Stimulated activated CD4-positive, alpha-beta T cell treated with anti-CD3 and anti-CD28 coated beads, TNF-alpha, amount 100 ng/mL, for 1 hour (primary cell): ENCODE data around the gene ASB18.

ENCODE experiments used
- DNase-seq, 3 donors: peaks; one replicate each; pipeline ENCODE4 v3.0.0-alpha.2; 2020; ENCODE audit warnings: low read depth in 3 of 3, low spot score in 1 of 3

The ASB18 gene

DNA sequence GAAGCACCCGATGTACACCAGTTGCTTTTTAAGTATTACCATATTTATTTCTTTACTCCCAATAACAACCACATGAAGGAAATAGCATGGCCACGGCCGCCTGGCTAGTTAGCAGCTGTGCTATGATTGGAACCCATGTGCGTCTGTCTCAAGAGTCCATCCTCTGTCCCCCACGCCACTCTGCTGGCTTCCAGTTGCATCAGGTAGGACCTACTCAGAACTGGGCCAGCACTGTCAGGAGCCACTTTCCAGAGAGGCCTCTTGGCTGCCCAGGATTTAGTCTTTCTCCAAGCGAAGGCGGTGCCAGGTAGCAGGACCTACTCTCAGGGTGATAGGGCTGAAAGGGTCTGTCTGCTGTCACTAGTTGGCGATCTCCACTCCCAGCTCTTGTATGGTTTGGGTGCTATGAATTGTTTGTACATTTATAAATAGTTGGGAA, 22.1 kb downstream of the ASB18 start:
- DNase-seq, result no peak

DNA sequence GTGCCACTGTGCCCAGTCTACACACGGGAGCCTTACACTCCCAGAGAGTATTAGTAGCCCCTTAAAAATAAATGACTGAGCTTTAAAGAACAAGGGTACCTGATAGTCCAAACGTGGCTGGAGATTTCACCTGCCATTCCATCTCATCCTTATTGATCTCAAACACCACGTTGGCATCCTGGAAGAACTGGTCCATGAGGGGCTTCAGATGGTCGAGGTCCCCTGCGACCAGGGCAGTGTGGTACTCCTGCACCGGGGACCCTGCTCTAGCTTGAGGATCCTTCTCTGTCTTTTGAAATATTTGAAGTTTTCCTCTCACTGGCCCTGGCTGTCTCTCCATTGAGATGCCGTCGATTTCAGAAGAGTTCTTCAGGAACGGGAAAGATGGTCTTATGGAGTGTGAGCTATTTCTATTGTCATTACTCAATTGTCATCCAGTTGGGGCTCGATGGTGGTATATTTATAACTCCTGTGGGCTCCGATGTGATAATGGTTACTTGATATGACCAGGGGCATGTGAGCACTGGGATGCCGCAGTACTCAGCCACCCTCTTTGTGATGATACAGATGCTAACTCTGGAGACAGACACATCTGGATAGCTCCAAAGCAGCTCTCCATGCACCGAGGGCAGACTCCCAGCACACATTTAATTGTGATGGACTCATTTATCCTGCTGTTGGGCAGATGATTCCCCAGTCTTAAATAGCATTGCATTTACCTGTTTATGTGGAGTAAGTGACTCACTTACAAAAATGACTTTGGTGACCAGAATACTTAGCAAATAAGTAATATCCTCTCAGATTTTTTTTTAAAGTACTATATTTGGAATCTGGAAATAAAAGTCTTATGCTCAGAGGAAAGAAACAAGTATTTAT, 22.8 kb downstream of the ASB18 start:
- DNase-seq, result no peak

DNA sequence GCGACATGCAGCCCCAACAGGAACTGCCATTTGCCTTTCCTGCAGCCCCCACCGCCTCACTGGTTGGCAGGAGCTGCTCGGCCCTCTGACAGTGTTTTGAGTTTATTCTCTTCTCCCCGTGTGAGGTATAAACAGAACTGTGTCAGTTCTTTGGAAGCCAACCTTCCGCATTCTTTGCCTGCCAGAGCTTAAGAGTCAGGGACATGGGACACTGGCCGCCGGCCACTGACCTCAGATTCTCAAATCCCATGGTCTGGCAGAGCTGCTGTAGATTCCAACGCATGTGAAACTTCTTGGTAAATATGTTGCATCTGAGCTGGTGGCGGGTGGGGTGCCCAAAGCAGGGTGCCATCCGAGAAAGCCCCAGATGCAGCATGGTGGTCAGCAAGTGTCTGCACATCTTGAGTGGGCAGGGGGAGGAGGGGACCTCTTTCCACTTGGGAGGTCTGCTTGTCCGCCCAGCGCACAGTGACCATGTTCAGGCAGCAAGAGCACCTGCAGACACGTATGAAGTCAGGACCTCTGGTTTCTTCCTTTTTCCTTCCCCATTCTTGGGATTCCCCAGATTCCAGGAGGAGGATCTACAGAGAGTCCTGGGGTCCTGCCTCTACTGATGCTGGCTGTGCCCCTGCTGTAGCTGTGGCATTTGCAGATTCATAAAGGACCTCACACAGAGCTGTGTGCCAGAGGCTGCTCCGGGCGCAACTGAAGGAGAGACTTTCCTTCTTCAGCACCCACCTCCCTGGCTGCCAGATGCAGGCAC, 23.8 kb downstream of the ASB18 start:
- no peak for DNase-seq

DNA sequence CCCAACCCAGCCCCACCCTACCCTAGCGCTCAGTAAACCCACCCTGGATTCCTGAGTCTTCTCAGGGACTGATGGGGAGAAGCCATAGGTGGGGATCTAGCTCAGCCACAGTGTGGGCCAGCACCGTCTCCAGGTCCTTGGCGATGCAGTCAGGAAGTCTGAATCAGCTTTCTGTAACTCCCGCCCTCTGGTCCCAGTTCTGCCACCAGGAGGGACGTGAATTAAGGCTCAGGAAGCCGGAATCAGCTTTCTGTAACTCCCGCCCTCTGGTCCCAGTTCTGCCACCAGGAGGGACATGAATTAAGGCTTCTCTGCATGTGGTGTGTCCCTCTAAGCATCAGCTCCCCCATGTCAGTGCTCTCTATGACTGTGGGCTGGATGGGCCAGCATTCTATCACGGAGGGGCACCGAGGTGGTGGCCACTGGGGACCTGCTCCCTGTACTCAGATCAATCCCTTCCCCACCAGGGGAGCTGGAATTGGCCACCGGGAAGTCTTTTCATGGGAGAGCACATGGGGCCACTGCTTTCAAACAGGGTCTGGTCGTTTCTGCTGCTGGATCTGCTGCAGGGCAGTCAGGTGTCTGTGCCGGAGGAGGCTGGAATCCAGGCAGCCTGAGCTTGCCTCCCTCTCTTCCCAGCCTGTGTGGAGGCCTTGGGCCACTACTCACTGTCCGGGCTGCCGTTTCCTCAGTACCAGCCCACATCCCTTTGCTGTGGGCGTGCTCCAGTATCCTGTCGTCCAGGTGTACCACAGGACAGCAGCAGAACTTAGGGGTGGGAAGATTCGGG, 24.7 kb downstream of the ASB18 start:
- no peak for DNase-seq

DNA sequence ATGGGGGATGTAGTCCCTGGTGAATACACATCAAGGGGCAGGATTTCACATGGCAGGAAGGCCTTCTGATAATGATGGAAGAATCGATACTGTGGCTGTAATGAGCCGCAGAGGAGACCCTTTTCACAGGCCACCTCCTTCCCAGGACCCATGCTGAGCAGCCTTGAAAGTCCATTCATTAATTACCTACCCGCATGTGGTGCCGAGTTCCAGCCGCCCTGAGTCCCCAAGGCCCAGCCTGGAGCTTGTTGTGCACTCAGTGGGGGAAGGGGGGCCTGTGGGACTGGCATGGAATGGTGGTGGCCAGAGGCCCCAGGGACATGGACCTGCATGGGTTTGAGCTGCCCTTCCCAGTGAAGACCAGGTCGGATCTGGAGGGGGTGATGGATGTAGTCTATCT, 25.5 kb downstream of the ASB18 start:
- no peak for DNase-seq

DNA sequence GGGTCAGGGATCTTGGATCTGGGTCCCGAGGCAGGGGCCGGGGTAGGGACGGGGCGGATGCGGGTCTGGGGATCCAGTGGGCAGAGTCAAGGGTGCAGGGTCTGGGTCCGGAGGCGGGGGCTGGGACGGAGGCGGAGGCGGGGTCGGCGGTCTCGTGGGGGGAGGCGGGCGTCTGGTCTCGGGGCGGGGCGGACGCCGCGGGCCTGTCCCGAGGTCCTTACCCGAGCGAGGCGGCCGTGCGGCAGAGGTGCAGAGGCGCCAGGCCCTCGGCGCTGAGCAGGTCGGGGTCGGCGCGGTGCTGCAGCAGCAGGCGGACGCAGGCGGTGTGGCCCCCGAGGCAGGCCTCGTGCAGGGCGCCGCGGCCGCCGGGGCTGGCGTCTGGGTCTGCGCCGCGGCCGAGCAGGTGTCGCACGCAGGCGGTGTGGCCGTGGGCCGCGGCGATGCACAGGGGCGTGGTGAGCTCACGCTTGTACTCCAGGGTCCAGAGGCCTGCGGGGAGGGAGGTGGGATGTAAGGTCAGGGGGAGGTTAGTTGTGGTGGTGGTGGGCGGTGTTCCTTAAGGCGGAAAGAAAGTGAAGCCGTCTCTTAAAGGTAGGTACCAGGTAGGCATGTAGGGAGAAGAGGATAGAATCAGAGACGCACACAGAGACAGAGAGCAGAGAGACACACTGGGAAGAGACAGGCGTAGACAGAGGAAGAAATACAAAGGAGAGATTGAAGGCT, 26.6 kb downstream of the ASB18 start:
- DNase-seq, result no peak

DNA sequence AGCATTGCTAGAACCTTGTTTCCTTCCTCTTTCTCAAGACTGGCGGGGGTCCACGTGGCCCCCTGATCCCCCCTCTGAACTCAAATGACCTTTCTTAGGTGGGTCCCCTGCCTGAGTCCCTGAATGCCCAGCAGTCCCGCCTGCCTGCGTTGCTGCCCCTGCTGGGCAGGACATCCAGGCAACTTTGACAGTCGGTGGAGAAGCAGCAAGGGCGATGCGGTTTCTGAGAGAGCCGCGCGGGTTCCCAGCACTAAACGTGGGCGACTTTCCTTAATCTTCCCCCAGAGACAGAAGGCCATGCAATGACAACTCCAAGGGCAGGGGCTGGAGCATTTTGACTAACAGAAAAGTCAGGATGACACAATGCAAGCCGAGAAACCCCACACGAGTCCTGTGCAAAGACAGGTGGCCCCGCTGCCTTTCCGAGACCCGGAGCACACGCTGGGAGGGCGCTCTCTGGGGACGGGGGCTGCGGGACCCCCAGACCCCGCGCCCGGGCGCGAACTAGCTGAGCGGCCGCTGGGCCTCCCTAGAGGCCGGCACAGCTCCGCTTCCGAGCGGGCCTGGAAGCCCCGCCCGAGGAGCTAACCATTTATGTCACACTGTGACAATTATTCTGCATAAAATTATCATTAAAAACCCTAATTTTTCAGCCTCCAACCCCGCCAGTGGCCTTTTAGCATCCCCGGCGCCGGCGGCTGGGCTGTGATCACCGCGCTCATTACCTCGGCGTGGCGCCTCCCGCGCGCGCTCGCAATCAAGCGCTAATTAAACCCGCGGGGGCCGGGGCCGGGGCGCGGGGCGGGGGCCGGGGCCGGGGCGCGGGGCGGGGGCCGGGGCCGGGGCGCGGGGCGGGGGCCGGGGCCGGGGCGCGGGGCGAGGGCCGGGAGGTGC, 27.4 kb downstream of the ASB18 start:
- DNase-seq, result no peak

DNA sequence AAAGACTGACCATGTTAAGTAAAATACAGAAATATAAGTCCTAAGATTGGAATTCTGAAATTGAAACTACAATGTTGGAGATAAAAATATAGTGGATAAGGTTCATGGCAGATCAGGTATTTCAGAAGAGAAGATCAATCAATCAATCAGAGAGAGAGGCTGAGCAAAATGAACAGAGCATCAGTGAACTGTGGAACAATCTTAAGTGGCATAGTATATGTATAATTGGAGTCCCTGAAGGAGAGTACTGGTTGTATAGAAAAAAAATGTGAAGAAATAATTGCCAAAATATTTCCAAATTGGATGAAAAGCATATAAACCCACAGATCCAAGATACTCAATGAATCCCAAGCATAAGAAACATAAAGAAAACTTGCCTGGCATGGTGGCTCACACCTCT, 35.0 kb downstream of the ASB18 start:
- DNase-seq, result no peak

DNA sequence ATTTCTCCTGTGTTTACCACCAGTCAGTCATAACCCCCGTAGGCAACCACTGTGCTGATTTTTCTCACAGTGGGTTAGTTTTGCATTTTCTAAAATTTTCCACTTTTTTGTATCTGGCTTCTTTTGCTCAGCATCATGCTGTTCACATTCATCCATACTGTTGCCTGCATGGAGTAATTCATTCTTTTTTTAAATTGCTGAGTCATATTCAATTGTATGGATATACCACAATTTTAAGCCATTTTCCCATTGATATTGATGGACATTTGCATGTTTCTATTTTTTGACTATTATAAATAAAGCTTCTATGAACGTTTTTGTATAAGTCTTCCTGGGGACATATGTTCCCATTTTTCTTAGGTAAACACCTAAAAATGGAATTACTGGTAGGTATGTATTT, 40.5 kb downstream of the ASB18 start:
- DNase-seq, result no peak

DNA sequence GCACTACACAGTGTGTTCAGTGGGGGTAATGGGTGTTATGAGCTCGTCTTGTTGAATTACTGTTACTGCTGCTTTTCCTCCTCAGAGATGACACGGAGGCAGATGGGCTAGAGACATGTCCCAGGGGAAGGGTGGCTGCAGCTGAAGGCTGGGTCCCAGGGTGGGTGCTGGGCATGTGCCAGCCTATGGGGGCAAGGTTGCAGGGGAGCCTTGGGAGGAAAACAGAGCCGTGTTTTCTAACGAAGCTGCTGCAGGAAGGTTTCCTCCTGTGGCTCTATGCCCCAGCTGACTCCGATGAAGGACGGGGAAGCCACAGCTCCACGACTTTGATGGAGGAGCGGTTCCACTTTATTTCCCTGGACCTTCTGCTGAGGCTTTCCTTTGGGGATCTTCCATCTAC, 42.4 kb downstream of the ASB18 start:
- no peak for DNase-seq

DNA sequence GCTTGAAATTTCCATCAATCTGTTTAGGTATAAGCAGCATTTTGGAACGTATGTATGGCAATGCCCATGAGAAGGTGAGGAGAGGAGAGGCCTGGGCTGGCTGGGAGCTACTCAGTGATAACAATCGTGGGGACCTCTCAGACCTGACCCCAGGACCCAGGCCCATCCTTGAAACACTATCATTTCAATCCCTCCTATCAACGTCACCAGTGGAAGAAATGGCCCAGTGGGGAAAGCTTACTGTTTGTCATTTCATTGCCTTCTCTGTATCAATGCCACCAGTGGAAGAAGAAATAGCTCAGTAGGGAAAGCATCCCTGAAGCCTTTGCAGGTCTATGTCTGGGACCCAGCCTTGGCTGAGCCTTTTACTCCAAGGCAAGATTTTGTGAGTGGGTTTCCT, 44.8 kb downstream of the ASB18 start:
- no peak for DNase-seq

DNA sequence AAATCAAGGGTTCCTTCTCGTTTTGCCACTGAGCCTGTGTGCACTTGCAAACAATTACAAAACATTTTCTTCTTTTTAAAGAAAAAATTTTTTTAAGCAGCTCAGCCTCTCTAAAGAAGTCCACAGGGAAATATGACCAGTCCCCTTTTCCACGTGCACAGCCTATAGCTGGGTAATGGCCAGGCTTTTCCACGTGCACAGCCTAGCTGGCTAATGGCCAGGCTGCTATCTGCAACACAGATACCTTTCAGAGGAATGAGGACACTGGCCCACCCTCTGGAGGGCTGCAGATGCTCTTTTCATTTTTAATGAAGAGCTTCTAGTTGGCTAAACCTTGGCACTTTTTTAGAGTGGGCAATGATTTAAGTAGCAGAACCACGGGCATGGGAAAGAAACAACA, 46.3 kb downstream of the ASB18 start:
- no peak for DNase-seq

DNA sequence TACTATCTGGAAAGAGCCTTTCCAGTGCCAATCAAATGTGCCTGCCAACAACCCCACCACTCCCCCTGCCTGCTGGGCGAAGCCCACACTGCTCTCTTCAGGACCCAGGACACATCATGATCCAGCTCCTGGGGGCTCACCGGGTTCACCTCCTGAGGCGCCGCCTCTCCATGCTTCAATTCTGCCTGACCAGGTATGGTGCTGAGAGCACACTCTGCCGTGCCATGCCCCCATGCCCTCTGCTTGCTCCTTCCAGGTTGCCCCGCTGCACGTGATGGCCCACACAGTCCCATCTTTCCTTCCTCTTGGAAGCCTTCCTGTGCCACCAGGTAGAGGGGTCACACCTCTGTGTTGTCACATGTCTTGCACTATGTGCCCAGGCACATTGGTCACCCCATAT, 47.5 kb downstream of the ASB18 start:
- DNase-seq, result no peak

DNA sequence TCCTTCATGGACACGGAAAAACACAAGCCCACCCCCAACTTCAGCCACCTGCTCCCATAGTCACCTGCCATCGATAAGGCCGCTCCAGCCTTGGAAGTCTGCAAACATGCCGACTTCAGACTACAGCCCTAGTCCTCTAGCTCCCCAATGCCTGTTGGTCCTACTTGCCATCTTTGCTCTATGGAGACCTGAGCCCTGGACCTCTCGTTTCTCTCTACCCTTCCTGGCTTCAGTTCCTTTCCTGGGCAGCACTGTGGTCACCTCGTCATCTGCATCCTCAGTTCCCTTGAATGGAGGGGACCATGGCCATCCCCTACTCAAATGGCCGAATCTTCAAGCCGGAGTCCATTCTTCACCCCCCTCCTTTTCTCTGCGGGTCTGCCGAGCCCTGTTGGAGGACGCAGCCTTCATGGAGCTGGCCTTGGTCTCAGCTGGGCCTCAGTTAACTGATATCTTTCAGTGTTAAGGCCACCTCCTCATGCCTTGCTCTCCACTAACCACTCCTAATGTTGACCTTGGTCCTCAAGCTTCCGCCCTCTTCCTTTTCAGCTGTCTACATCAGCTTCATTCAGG, 48.4 kb downstream of the ASB18 start:
- DNase-seq, result no peak

DNA sequence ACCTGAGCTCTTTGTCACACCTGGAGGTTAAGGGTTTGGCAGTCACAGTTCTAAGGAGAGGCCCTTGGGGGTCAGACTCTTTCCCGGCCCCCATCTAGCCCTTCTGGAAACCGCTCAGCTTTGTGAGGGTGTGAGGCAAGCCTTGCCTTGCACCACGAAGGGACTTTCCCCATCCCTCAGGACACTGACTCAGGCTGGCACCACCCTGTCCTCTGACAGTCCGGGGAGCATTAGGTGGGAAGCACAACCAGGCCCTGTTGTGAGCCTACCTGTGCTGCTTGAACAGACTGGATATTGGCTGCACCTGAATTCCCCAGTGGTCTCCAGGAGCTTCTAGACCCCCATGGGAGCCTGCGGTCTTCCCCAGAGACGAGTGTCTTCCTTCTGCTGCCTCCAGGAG, 49.0 kb downstream of the ASB18 start:
- no peak for DNase-seq

DNA sequence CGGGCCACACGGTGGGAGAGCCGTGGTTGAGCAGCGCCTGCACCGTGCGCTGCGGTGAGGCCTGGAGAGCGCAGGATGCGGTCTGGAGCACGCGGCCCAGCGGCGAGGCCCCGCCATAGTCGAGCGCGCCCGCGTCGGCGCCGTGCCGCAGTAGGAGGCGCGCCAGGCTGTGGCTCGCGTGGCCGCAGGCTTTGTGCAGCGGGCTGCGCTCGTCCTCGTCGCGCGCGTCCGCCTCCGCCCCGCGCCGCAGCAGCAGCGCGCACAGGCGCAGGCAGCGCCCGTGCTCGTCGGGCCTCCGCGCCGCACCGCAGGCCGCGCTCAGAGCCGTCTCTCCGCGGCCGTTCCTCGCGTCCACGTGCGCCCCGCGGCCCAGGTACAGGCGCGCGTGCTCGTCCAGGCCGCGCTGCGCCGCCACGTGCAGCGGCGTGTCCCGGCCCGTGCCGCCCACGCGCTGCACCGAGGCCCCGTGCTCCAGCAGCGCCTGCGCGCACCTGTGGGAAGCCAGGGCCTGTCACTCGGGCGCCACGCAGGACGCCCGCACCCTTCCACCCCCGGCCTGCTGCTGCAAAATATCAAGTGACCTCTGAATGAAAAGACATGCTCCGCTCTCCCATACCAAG, 49.7 kb downstream of the ASB18 start:
- no peak for DNase-seq

DNA sequence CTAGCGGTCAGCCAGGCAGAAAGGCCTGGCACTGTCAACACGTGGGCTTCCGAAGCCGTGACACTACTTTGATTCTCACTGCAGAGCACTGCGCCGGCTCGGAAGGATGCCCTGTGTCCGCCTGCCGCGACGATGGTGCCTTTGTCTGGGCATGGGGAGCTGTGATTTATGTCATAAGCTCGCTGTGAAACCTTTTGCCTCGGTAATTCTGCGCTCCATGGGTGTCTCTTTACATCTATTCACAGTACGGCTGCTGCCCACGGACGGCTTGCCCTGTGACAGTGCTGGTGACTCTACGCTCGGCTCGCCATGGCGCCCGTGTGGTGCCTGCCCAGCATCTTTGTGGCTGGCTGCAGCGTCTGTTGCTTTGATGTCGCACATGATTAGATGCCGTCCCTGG, 52.9 kb downstream of the ASB18 start:
- no peak for DNase-seq

DNA sequence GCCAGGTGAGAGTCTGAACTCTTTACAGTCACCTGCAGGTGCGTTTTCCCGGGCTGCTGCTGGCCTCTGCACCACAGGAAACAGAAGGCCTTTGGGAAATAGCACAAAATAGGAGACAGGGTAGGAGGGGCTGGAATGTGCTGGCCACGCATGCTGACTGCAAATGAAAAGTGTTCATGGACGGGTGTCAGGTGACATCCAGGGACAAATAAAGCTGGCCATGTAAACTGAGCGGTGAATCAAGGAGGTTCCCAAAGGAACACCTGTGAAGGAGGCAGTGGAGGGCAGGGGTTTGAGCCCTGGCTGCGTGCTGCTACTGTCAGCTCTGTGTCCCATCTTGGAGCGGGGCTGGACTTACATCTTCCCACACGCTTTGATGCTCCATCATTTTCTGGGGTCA, 53.7 kb downstream of the ASB18 start:
- DNase-seq, result no peak

DNA sequence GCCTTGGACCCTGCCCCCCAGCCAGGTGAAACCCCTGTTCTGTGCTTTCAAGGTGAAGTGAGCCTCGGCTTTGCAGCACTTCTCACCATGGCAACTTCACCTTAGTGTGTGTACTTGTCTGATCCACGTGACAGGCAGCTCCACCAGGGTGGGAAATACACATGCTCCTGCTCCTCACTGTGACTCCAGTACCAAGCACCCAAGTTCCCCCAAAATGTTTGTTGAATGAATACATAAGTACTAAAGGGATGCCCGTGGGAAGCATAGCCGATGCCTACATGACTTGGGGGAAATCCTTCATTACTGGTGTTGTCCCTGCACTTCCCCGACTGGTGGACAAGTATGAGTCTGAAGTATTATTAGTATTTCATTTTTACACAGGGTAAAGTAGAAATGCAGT, 54.2 kb downstream of the ASB18 start:
- no peak for DNase-seq
